Glutamatergic neuron (in vitro differentiated cells): ENCODE measurements around the gene KRT37. TPM values are rescaled to one million over a fixed set of nuclear protein-coding genes. Genes with fewer than 3 reads are reported as not detected.

Source experiments
- DNase-seq: peaks from one replicate; pipeline ENCODE4 v3.0.0; 2022
- H3K27ac Mint-ChIP-seq: one replicate; pipeline ENCODE4 v1.8.0; 2020; ENCODE audit warnings: mild to moderate bottlenecking, mixed read lengths, inconsistent platforms; ENCODE audit not compliant: unreplicated experiment
- H3K27me3 Mint-ChIP-seq: one replicate; pipeline ENCODE4 v1.8.0; 2020; ENCODE audit warnings: mild to moderate bottlenecking, moderate library complexity, mixed read lengths, inconsistent platforms; ENCODE audit not compliant: unreplicated experiment
- H3K36me3 Mint-ChIP-seq: one replicate; pipeline ENCODE4 v1.8.0; 2020; ENCODE audit warnings: mild to moderate bottlenecking, mixed read lengths, inconsistent platforms; ENCODE audit not compliant: unreplicated experiment
- H3K4me1 Mint-ChIP-seq: one replicate; pipeline ENCODE4 v1.8.0; 2020; ENCODE audit warnings: mild to moderate bottlenecking, low read depth, mixed read lengths, inconsistent platforms; ENCODE audit not compliant: unreplicated experiment
- H3K4me3 Mint-ChIP-seq: one replicate; pipeline ENCODE4 v1.8.0; 2020; ENCODE audit warnings: mild to moderate bottlenecking, mixed read lengths, inconsistent platforms; ENCODE audit not compliant: unreplicated experiment
- H3K9me3 Mint-ChIP-seq: one replicate; pipeline ENCODE4 v1.8.0; 2020; ENCODE audit warnings: mild to moderate bottlenecking, moderate library complexity, mixed read lengths, inconsistent platforms; ENCODE audit not compliant: unreplicated experiment
- CTCF ChIP-seq: fragments of 200-600 bp; sonication (generic); IDR thresholded peaks from one replicate; pipeline ENCODE4 v1.5.0; 2021; ENCODE audit not compliant: partially characterized antibody, unreplicated experiment
- total RNA-seq: library from RNA; stranded (reverse); fragmentation: NEBNext Ultra II Directional; extraction: Animal tissue kit (Norgen Biotek cat#: 25700); gene quantifications from one replicate; pipeline ENCODE4 v1.2.1, GENCODE V29; 2021; ENCODE audit not compliant: unreplicated experiment

KRT37 gene
- total RNA-seq, 1 donor from 2014 or later: not detected

GRCh38 chr17:41455236-41455635 lies 30.9 kb upstream of the KRT37 start:
- Mint-ChIP-seq H3K9me3 (no peaks in the 10 kb centered on the region), H3K36me3 (no peaks in the 10 kb centered on the region), H3K4me3 (no peak overlapping the region), H3K27me3 (peaks cover 3% of the 10 kb centered on the region), H3K27ac (no peak overlapping the region), H3K4me1 (no peaks in the 10 kb centered on the region)
- no peak for TF ChIP-seq CTCF
- no peak for DNase-seq

GRCh38 chr17:41453066-41453465 lies 28.7 kb upstream of the KRT37 start:
- no peak overlapping the region for H3K4me3 Mint-ChIP-seq
- DNase-seq: no peak
- H3K9me3 Mint-ChIP-seq: no peaks in the 10 kb centered on the region
- no peaks in the 10 kb centered on the region for H3K4me1 Mint-ChIP-seq
- no peak overlapping the region for H3K27ac Mint-ChIP-seq
- no peaks in the 10 kb centered on the region for H3K36me3 Mint-ChIP-seq
- TF ChIP-seq CTCF: no peak
- peaks cover 3% of the 10 kb centered on the region for H3K27me3 Mint-ChIP-seq

- no peaks in the 10 kb centered on the region for H3K36me3 Mint-ChIP-seq
- no peak overlapping the region for H3K27ac Mint-ChIP-seq
- no peaks in the 10 kb centered on the region for H3K4me1 Mint-ChIP-seq
- no peaks in the 10 kb centered on the region for H3K9me3 Mint-ChIP-seq
- DNase-seq: no peak
- no peak for TF ChIP-seq CTCF
- no peak overlapping the region for H3K4me3 Mint-ChIP-seq
- peaks cover 3% of the 10 kb centered on the region for H3K27me3 Mint-ChIP-seq
Measured at GRCh38 chr17:41452281-41452680, 27.9 kb upstream of the KRT37 start.

- no peak for TF ChIP-seq CTCF
- no peak overlapping the region for H3K4me3 Mint-ChIP-seq
- H3K36me3 Mint-ChIP-seq: no peaks in the 10 kb centered on the region
- peaks cover 3% of the 10 kb centered on the region for H3K27me3 Mint-ChIP-seq
- H3K9me3 Mint-ChIP-seq: no peaks in the 10 kb centered on the region
- DNase-seq: no peak
- H3K4me1 Mint-ChIP-seq: no peaks in the 10 kb centered on the region
- no peak overlapping the region for H3K27ac Mint-ChIP-seq
Measured at GRCh38 chr17:41451154-41451728, 26.9 kb upstream of the KRT37 start.

GRCh38 chr17:41449008-41449407 lies 24.6 kb upstream of the KRT37 start:
- Mint-ChIP-seq H3K36me3 (no peaks in the 10 kb centered on the region), H3K9me3 (no peaks in the 10 kb centered on the region), H3K27me3 (peaks cover 3% of the 10 kb centered on the region), H3K4me1 (no peaks in the 10 kb centered on the region), H3K4me3 (no peak overlapping the region), H3K27ac (no peak overlapping the region)
- DNase-seq: no peak
- TF ChIP-seq CTCF: no peak
